Smooth muscle cell (in vitro differentiated cells): ENCODE data around the gene RBM39. TPM values are rescaled to one million over a fixed set of nuclear protein-coding genes. Genes with fewer than 3 reads are reported as not detected.
"Not testable (repeated sequence)": the region's sequence is repeated elsewhere in the genome, so short reads cannot be mapped to it uniquely, and the experiment has no call there.

Experiments used
- DNase-seq: peaks from one replicate; lab custom pipeline; 2025; ENCODE audit not compliant: unreplicated experiment; lab: John Stamatoyannopoulos, UW
- H2AFZ ChIP-seq: fragments of 200-600 bp; sonication (generic); 2 replicates; pipeline ENCODE4 v1.6.0; 2016; ENCODE audit warnings: antibody characterized with exemption, low read depth, mild to moderate bottlenecking
- H3F3A ChIP-seq: fragments of 200-600 bp; sonication (generic); 2 replicates; pipeline ENCODE4 v1.6.0; 2017; ENCODE audit warnings: antibody characterized with exemption, low read depth
- H3K27ac ChIP-seq: fragments of 200-600 bp; sonication (generic); 2 replicates; pipeline ENCODE4 v1.5.1; 2016; ENCODE audit warnings: low read depth, mild to moderate bottlenecking
- H3K27me3 ChIP-seq: fragments of 200-600 bp; sonication (generic); 2 replicates; pipeline ENCODE4 v1.6.1; 2016; ENCODE audit warnings: low read depth, mild to moderate bottlenecking
- H3K36me3 ChIP-seq: fragments of 200-600 bp; sonication (generic); 2 replicates; pipeline ENCODE4 v1.5.1; 2016; ENCODE audit warnings: low read depth
- H3K4me1 ChIP-seq: fragments of 200-600 bp; sonication (generic); 2 replicates; pipeline ENCODE4 v1.5.1; 2016; ENCODE audit warnings: low read depth
- H3K4me2 ChIP-seq: fragments of 200-600 bp; sonication (generic); 2 replicates; pipeline ENCODE4 v1.6.0; 2016; ENCODE audit warnings: mild to moderate bottlenecking
- H3K4me3 ChIP-seq: fragments of 200-600 bp; sonication (generic); 2 replicates; pipeline ENCODE4 v1.5.1; 2016; ENCODE audit warnings: mild to moderate bottlenecking
- H3K79me2 ChIP-seq: fragments of 200-600 bp; sonication (generic); 2 replicates; pipeline ENCODE4 v1.6.0; 2016; ENCODE audit warnings: low read depth, mild to moderate bottlenecking
- H3K9ac ChIP-seq: fragments of 200-600 bp; sonication (generic); 2 replicates; pipeline ENCODE4 v1.6.0; 2016; ENCODE audit warnings: low read depth
- H3K9me3 ChIP-seq: fragments of 200-600 bp; sonication (generic); replicated peaks from 2 replicates; pipeline ENCODE4 v1.5.1; 2016; ENCODE audit warnings: low read depth
- H4K20me1 ChIP-seq: fragments of 200-600 bp; sonication (generic); 2 replicates; pipeline ENCODE4 v1.6.0; 2016; ENCODE audit warnings: low read depth
- CTCF ChIP-seq: fragments of 200-600 bp; sonication (generic); IDR thresholded peaks from 2 replicates; pipeline ENCODE4 v1.5.1; 2017; ENCODE audit warnings: borderline replicate concordance, mild to moderate bottlenecking, antibody characterized with exemption; ENCODE audit not compliant: insufficient read depth, poor library complexity, severe bottlenecking
- WGBS: methylation state at CpG from one replicate; pipeline ENCODE4 v1.1.7; 2016; ENCODE audit warnings: low lambda C conversion rate; 5-methylcytosine and 5-hydroxymethylcytosine counted together
- polyA plus RNA-seq: library from polyadenylated mRNA; unstranded; fragments of >200 nt; fragmentation: Nextera tagmentation; extraction: Ambion mirVana; gene quantifications from 2 replicates; pipeline ENCODE4 v1.2.1, GENCODE V29; 2016
- total RNA-seq: library from RNA; depleted of rRNA; stranded (reverse); fragments of >200 nt; gene quantifications from 2 replicates; pipeline ENCODE4 v1.2.3, GENCODE V29; 2014

The RBM39 gene
- 408 and 449 TPM in 2 replicates for total RNA-seq
- 139 and 196 TPM in 2 replicates for polyA plus RNA-seq

GRCh38 chr20:35741892-35742740 lies at the start of gene RBM39:
TSS of gene RBM39 (minus strand) at chr20:35742260. CDS start at chr20:35740874, 1,386 bp downstream.
- peak; percentile 94 for DNase-seq
- H3K27ac ChIP-seq, result peak within 1 kb of the TSS; percentile 100
- under 1% methylated on average over 66 of the region's 66 CpGs for WGBS
- no peak within 1 kb of the TSS for H2AFZ ChIP-seq
- H3K27me3 ChIP-seq, result no peaks in the 10 kb centered on the region
- no peaks in the 10 kb centered on the region for H3K9me3 ChIP-seq
- peaks cover 12% of the 10 kb centered on the region for H3K36me3 ChIP-seq
- peak within 1 kb of the TSS; percentile 90 for H3K4me2 ChIP-seq
- H3K4me1 ChIP-seq, result peaks cover 31% of the 10 kb centered on the region
- no peak for TF ChIP-seq CTCF
- peaks cover 45% of the 10 kb centered on the region for H4K20me1 ChIP-seq
- peak within 1 kb of the TSS; percentile 100 for H3K9ac ChIP-seq
- H3K4me3 ChIP-seq, result peak within 1 kb of the TSS; percentile 88
- peaks cover 23% of the 10 kb centered on the region for H3F3A ChIP-seq
- H3K79me2 ChIP-seq, result peaks cover 48% of the 10 kb centered on the region

GRCh38 chr20:35791821-35792220 lies 49.8 kb upstream of the RBM39 start:
- TF ChIP-seq CTCF, result no peak
- peak overlapping the region; percentile 2 for H3K4me2 ChIP-seq
- H3K9ac ChIP-seq, result no peak overlapping the region
- H3K79me2 ChIP-seq, result peaks cover 60% of the 10 kb centered on the region
- WGBS, result 42% methylated on average over 3 of the region's 3 CpGs
- DNase-seq, result no peak
- no peaks in the 10 kb centered on the region for H3K4me1 ChIP-seq
- H3K27me3 ChIP-seq, result no peaks in the 10 kb centered on the region
- no peaks in the 10 kb centered on the region for H3F3A ChIP-seq
- no peaks in the 10 kb centered on the region for H3K9me3 ChIP-seq
- H3K36me3 ChIP-seq, result no peaks in the 10 kb centered on the region
- H3K27ac ChIP-seq, result peak overlapping the region; percentile 58
- H4K20me1 ChIP-seq, result peaks cover 64% of the 10 kb centered on the region
- no peak overlapping the region for H2AFZ ChIP-seq
- H3K4me3 ChIP-seq, result no peak overlapping the region

GRCh38 chr20:35791097-35791496 lies 49.0 kb upstream of the RBM39 start:
- peaks cover 58% of the 10 kb centered on the region for H4K20me1 ChIP-seq
- TF ChIP-seq CTCF, result no peak
- no peaks in the 10 kb centered on the region for H3K9me3 ChIP-seq
- H3K4me2 ChIP-seq, result no peak overlapping the region
- WGBS, result 96% methylated on average over 5 of the region's 5 CpGs
- no peak overlapping the region for H2AFZ ChIP-seq
- DNase-seq, result no peak
- H3K4me3 ChIP-seq, result no peak overlapping the region
- H3K4me1 ChIP-seq, result no peaks in the 10 kb centered on the region
- H3F3A ChIP-seq, result no peaks in the 10 kb centered on the region
- peaks cover 61% of the 10 kb centered on the region for H3K79me2 ChIP-seq
- H3K27ac ChIP-seq, result no peak overlapping the region
- no peaks in the 10 kb centered on the region for H3K27me3 ChIP-seq
- H3K36me3 ChIP-seq, result no peaks in the 10 kb centered on the region
- H3K9ac ChIP-seq, result no peak overlapping the region

GRCh38 chr20:35788796-35789195 lies 46.7 kb upstream of the RBM39 start:
- WGBS, result 96% methylated on average over 4 of the region's 4 CpGs
- peaks cover 63% of the 10 kb centered on the region for H3K79me2 ChIP-seq

GRCh38 chr20:35785541-35785940 lies 43.5 kb upstream of the RBM39 start:
- not testable (repeated sequence) for H3K4me1 ChIP-seq, H3K36me3 ChIP-seq, H2AFZ ChIP-seq, H3K4me3 ChIP-seq, H3K27me3 ChIP-seq, H3K4me2 ChIP-seq, H3K27ac ChIP-seq, DNase-seq, H3K9me3 ChIP-seq, H3K9ac ChIP-seq, H3F3A ChIP-seq
- Histone ChIP-seq H3K79me2 (peaks cover 74% of the 10 kb centered on the region), H4K20me1 (peaks cover 68% of the 10 kb centered on the region)
- 96% methylated on average over 4 of the region's 4 CpGs for WGBS

More at GRCh38 chr20:35788796-35789195, 46.7 kb upstream of the RBM39 start:
- H2AFZ ChIP-seq, result no peak overlapping the region
- no peaks in the 10 kb centered on the region for H3K4me1 ChIP-seq
- no peak overlapping the region for H3K27ac ChIP-seq
- no peak overlapping the region for H3K9ac ChIP-seq
- TF ChIP-seq CTCF, result no peak
- H3K4me3 ChIP-seq, result no peak overlapping the region
- H3F3A ChIP-seq, result no peaks in the 10 kb centered on the region
- no peak overlapping the region for H3K4me2 ChIP-seq
- H3K27me3 ChIP-seq, result no peaks in the 10 kb centered on the region
- no peaks in the 10 kb centered on the region for H3K9me3 ChIP-seq
- peaks cover 61% of the 10 kb centered on the region for H4K20me1 ChIP-seq
- H3K36me3 ChIP-seq, result no peaks in the 10 kb centered on the region
- DNase-seq, result no peak
